ENCODE results near the gene KCNQ1.

The KCNQ1 gene

GRCh38 chr11:2867722-2868505 lies 423.1 kb downstream of the KCNQ1 start:
- H3K27ac ChIP-seq: no peak overlapping the region
- no peak overlapping the region for H3K9ac ChIP-seq
- no peaks in the 10 kb centered on the region for H3K36me3 ChIP-seq
- H3K27me3 ChIP-seq: peaks cover 38% of the 10 kb centered on the region
- H3K9me3 ChIP-seq: no peaks in the 10 kb centered on the region
- H3K4me1 ChIP-seq: peaks cover 66% of the 10 kb centered on the region
- no peak overlapping the region for H3K4me3 ChIP-seq
- no peaks in the 10 kb centered on the region for H4K20me1 ChIP-seq
- peak overlapping the region; percentile 30; the same call in 1 of the 2 replicates for H3K4me2 ChIP-seq
- TF ChIP-seq Cebpa-rat (IDR thresholded peaks at IDR 0.05): no peak

- Histone ChIP-seq H3K27ac (no peak overlapping the region), H3K9me3 (no peaks in the 10 kb centered on the region; the same call in 1 of the 2 replicates)
Measured at GRCh38 chr11:2868506-2869133, 423.8 kb downstream of the KCNQ1 start.

GRCh38 chr11:2869134-2869526 lies 424.3 kb downstream of the KCNQ1 start:
- Histone ChIP-seq H3K9me3 (peaks cover 4% of the 10 kb centered on the region), H3K4me3 (no peak overlapping the region), H4K20me1 (no peaks in the 10 kb centered on the region), H3K9ac (no peak overlapping the region), H3K4me1 (peaks cover 54% of the 10 kb centered on the region), H3K27ac (no peak overlapping the region), H3K4me2 (peak overlapping the region; percentile 32; the same call in 1 of the 2 replicates), H3K36me3 (no peaks in the 10 kb centered on the region), H3K27me3 (peaks cover 38% of the 10 kb centered on the region)
- no peak for TF ChIP-seq Cebpa-rat (IDR thresholded peaks at IDR 0.05)

More at GRCh38 chr11:2868506-2869133, 423.8 kb downstream of the KCNQ1 start:
- H3K4me3 ChIP-seq: no peak overlapping the region
- H3K4me2 ChIP-seq: peak overlapping the region; percentile 32
- H3K4me1 ChIP-seq: peaks cover 59% of the 10 kb centered on the region
- H3K9ac ChIP-seq: no peak overlapping the region
- TF ChIP-seq Cebpa-rat (IDR thresholded peaks at IDR 0.05): no peak
- H3K27me3 ChIP-seq: peaks cover 38% of the 10 kb centered on the region
- no peaks in the 10 kb centered on the region for H3K36me3 ChIP-seq
- no peaks in the 10 kb centered on the region for H4K20me1 ChIP-seq

- Histone ChIP-seq H3K4me1 (peaks cover 47% of the 10 kb centered on the region), H4K20me1 (no peaks in the 10 kb centered on the region), H3K27me3 (peaks cover 38% of the 10 kb centered on the region), H3K27ac (no peak overlapping the region), H3K36me3 (no peaks in the 10 kb centered on the region; the same call in 1 of the 2 replicates), H3K9ac (no peak overlapping the region), H3K4me3 (no peak overlapping the region), H3K9me3 (peaks cover 10% of the 10 kb centered on the region), H3K4me2 (no peak overlapping the region)
- TF ChIP-seq Cebpa-rat (IDR thresholded peaks at IDR 0.05): no peak
Measured at GRCh38 chr11:2869561-2870427, 425.0 kb downstream of the KCNQ1 start.

- Histone ChIP-seq H3K27ac (no peak overlapping the region), H3K4me1 (peaks cover 45% of the 10 kb centered on the region), H4K20me1 (no peaks in the 10 kb centered on the region), H3K9me3 (peaks cover 17% of the 10 kb centered on the region), H3K4me3 (no peak overlapping the region), H3K27me3 (peaks cover 38% of the 10 kb centered on the region), H3K4me2 (peak overlapping the region; percentile 71), H3K9ac (no peak overlapping the region), H3K36me3 (no peaks in the 10 kb centered on the region; the same call in 1 of the 2 replicates)
- TF ChIP-seq Cebpa-rat (IDR thresholded peaks at IDR 0.05): no peak
Measured at GRCh38 chr11:2870460-2870859, 425.7 kb downstream of the KCNQ1 start.

GRCh38 chr11:2870969-2871680 lies 426.3 kb downstream of the KCNQ1 start:
- H3K36me3 ChIP-seq: no peaks in the 10 kb centered on the region; the same call in 1 of the 2 replicates
- H4K20me1 ChIP-seq: no peaks in the 10 kb centered on the region
- peaks cover 38% of the 10 kb centered on the region for H3K27me3 ChIP-seq
- peak overlapping the region; percentile 71 for H3K4me2 ChIP-seq
- H3K4me1 ChIP-seq: peaks cover 45% of the 10 kb centered on the region
- H3K4me3 ChIP-seq: no peak overlapping the region
- H3K27ac ChIP-seq: no peak overlapping the region
- peaks cover 19% of the 10 kb centered on the region for H3K9me3 ChIP-seq
- no peak for TF ChIP-seq Cebpa-rat (IDR thresholded peaks at IDR 0.05)
- no peak overlapping the region for H3K9ac ChIP-seq

GRCh38 chr11:2874963-2875362 lies 430.2 kb downstream of the KCNQ1 start:
- Histone ChIP-seq H3K4me3 (no peak overlapping the region), H3K36me3 (no peaks in the 10 kb centered on the region; the same call in 1 of the 2 replicates), H3K4me2 (no peak overlapping the region), H3K27me3 (peaks cover 11% of the 10 kb centered on the region), H3K9ac (no peak overlapping the region), H3K4me1 (peaks cover 37% of the 10 kb centered on the region), H3K9me3 (peaks cover 28% of the 10 kb centered on the region), H3K27ac (no peak overlapping the region), H4K20me1 (no peaks in the 10 kb centered on the region)
- no peak for TF ChIP-seq Cebpa-rat (IDR thresholded peaks at IDR 0.05)

- Histone ChIP-seq H3K36me3 (no peaks in the 10 kb centered on the region; the same call in 1 of the 2 replicates), H3K27me3 (peaks cover 2% of the 10 kb centered on the region; the same call in 1 of the 2 replicates), H3K9ac (no peak overlapping the region), H3K27ac (no peak overlapping the region), H3K4me3 (no peak overlapping the region), H3K4me2 (no peak overlapping the region), H3K4me1 (peaks cover 30% of the 10 kb centered on the region), H3K9me3 (peaks cover 28% of the 10 kb centered on the region), H4K20me1 (peaks cover 4% of the 10 kb centered on the region; the same call in 1 of the 2 replicates)
- no peak for TF ChIP-seq Cebpa-rat (IDR thresholded peaks at IDR 0.05)
Measured at GRCh38 chr11:2877474-2877873, 432.7 kb downstream of the KCNQ1 start.

- Histone ChIP-seq H3K9ac (no peak overlapping the region), H3K4me1 (peaks cover 41% of the 10 kb centered on the region)
- TF ChIP-seq Cebpa-rat (IDR thresholded peaks at IDR 0.05): no peak
Measured at GRCh38 chr11:2878782-2879181, 434.0 kb downstream of the KCNQ1 start.

More at GRCh38 chr11:2878782-2879181, 434.0 kb downstream of the KCNQ1 start:
- no peak overlapping the region for H3K27ac ChIP-seq
- no peak overlapping the region for H3K4me2 ChIP-seq
- H3K4me3 ChIP-seq: no peak overlapping the region
- peaks cover 15% of the 10 kb centered on the region for H3K27me3 ChIP-seq
- H3K9me3 ChIP-seq: peaks cover 28% of the 10 kb centered on the region
- no peaks in the 10 kb centered on the region; the same call in 1 of the 2 replicates for H3K36me3 ChIP-seq
- peaks cover 17% of the 10 kb centered on the region for H4K20me1 ChIP-seq

All from BLaER1 (cell line).